ENCODE results near the gene ITCH.

DNA sequence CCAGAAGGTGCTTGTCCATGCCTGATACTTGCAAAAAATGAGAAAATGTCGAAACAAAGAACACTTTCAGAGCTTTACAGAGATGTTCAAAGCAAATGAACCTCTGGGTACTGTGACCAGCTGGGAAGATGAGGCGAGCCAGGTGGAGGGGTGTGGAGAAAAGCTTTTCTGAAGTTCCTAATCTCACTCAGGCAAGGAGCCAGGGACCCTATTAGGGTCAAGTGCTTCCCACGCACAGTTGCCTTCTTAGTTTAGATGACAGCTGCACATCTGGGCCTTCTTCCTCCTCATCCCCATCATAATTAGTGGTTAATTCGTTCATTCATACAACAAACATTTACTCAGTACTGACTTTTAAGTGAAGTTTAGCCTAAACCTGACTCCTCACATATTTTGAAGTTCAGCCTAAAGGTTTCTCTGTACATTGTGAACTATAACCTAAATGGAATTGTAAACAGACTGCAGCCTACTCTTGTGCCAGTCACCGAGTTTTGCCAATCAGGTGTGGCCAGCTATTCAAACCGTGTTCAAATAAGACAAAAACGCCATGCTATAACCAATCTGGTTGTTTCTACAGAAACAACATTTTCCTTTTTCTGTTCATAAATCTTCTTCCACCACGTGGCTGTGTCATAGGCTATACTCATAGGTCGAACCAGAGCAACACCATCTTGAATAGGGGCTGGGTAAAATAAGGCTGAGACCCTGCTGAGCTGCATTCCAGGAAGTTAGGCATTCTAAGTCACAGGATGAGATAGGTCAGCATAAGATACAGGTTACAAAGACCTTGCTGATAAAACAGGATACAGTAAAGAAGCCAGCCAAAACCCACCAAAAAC, 40.6 kb upstream of the ITCH start:
- TF ChIP-seq, protein P1, sequence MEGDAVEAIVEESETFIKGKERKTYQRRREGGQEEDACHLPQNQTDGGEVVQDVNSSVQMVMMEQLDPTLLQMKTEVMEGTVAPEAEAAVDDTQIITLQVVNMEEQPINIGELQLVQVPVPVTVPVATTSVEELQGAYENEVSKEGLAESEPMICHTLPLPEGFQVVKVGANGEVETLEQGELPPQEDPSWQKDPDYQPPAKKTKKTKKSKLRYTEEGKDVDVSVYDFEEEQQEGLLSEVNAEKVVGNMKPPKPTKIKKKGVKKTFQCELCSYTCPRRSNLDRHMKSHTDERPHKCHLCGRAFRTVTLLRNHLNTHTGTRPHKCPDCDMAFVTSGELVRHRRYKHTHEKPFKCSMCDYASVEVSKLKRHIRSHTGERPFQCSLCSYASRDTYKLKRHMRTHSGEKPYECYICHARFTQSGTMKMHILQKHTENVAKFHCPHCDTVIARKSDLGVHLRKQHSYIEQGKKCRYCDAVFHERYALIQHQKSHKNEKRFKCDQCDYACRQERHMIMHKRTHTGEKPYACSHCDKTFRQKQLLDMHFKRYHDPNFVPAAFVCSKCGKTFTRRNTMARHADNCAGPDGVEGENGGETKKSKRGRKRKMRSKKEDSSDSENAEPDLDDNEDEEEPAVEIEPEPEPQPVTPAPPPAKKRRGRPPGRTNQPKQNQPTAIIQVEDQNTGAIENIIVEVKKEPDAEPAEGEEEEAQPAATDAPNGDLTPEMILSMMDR (IDR thresholded peaks at IDR 0.05): no peak
- TF ChIP-seq POLR2A (IDR thresholded peaks at IDR 0.05): no peak
